ENCODE data around the gene PFAS.

The PFAS gene

GRCh38 chr17:8222630-8223355 is 26.3 kb upstream of the PFAS start:
- no peak for TF ChIP-seq CTCF (conservative IDR thresholded peaks at IDR 0.05; ENCODE audit: control insufficient read depth, insufficient read depth, low read depth, low read length)
- DNase-seq (ENCODE audit: low read depth): peak; percentile 95
- H3K4me3 ChIP-seq (ENCODE audit: control insufficient read depth, low read depth, low read length): peak overlapping the region; percentile 72

- DNase-seq (ENCODE audit: low read depth): peak; percentile 58
Observed at GRCh38 chr17:8223356-8224126, 25.5 kb upstream of the PFAS start.

GRCh38 chr17:8224891-8225812 is 23.9 kb upstream of the PFAS start:
- no peak overlapping the region for H3K4me3 ChIP-seq (ENCODE audit: control insufficient read depth, low read depth, low read length)
- no peak for DNase-seq (ENCODE audit: low read depth)
- no peak for TF ChIP-seq CTCF (conservative IDR thresholded peaks at IDR 0.05; ENCODE audit: control insufficient read depth, insufficient read depth, low read depth, low read length)

More at GRCh38 chr17:8223356-8224126, 25.5 kb upstream of the PFAS start:
- peak; percentile 14 for TF ChIP-seq CTCF (conservative IDR thresholded peaks at IDR 0.05; ENCODE audit: control insufficient read depth, insufficient read depth, low read depth, low read length)
- H3K4me3 ChIP-seq (ENCODE audit: control insufficient read depth, low read depth, low read length): peak overlapping the region; percentile 72

GRCh38 chr17:8225813-8226535 is 23.1 kb upstream of the PFAS start:
- no peak for TF ChIP-seq CTCF (conservative IDR thresholded peaks at IDR 0.05; ENCODE audit: control insufficient read depth, insufficient read depth, low read depth, low read length)
- DNase-seq (ENCODE audit: low read depth): peak; percentile 86
- H3K4me3 ChIP-seq (ENCODE audit: control insufficient read depth, low read depth, low read length): peak overlapping the region; percentile 59

- H3K4me3 ChIP-seq (ENCODE audit: control insufficient read depth, low read depth, low read length): peak overlapping the region; percentile 59
- DNase-seq (ENCODE audit: low read depth): peak; percentile 93
- no peak for TF ChIP-seq CTCF (conservative IDR thresholded peaks at IDR 0.05; ENCODE audit: control insufficient read depth, insufficient read depth, low read depth, low read length)
Observed at GRCh38 chr17:8226536-8227237, 22.4 kb upstream of the PFAS start.
